Endometrium (tissue), 2 donors: Measurements from ENCODE around the gene PRTG.
"Not testable (repeated sequence)": the region's sequence is repeated elsewhere in the genome, so short reads cannot be mapped to it uniquely, and the experiment has no call there.

ENCODE experiments used
- FAIRE-seq: peaks from 2 replicates; lab custom pipeline; 2012; peaks lifted over from hg19 to GRCh38; lab: Jason Lieb, UNC
- donor health status: control.
- donor health status: control.

PRTG gene

DNA sequence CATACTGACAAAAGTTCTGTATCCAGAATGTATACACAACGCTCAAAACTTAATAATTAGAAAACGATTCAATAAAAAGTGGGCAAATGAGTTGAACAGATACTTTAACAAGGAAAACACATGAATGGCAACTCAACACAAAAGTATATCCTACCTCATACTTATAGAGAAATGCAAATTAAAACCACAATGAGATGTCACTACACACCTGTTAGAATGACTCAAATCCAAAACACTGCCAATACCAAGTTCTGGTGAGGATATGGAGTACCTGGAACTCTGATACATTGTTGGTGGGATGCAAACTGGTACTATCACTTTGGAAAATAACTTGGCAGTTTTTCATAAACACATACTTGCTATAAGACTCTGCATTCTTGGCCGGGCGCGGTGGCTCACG, 42.1 kb downstream of the PRTG start:
- FAIRE-seq, result no peak

DNA sequence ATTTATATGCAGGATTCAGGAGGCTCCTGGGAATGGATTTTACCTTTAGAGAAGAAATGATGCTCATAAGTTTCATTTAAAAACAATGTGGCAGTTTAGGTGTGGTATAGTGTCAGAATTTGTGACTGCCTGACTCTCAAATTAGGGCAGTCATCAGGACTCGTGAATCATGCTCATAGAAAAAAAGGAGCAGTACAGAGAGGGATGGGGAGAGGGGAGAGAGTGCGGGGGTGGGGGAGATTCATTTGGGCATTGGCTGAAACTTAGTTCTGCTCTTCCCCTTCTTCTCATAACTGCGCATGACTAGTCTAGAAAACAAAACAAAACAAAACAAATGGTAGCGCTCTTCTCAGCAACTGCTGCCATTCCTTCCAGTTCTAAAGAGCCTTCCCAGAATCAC, 44.3 kb downstream of the PRTG start:
- FAIRE-seq, result no peak

DNA sequence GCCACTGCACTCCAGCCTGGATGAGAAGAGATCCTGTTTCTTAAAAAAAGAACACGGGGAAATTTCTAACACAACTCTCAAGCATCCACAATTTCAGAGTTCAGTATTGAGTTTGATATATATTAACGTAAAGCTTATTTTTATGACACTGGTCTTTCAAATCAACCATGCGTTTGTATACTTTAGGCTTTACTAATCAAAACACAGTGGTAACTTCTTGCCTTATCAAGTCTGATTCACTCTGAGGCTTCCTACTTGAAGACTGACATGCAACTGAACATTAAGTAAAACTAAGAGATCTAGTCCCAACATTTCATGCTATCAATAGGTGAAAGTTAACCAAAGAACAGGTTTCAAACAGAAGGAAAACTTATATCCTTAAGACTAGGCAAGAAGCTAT, 46.7 kb downstream of the PRTG start:
- FAIRE-seq, result no peak

DNA sequence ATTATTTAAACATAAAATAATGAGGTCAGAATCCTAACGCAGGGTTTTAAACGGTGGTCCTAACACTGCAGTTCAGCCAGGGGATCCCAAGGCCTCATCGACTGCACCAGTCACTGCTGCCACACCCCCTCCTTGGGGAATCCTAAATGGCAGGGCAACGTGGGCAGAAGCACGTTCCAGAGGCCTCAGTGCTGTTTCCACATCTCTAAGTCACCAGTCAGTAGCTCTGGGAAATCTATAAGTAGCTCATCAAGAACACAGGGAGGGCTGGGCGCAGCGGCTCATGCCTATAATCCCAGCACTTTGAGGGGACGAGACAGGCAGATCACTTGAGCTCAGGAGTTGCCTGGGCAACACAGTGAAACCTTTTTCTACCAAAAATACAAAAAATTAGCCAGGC, 47.5 kb downstream of the PRTG start:
- no peak for FAIRE-seq

DNA sequence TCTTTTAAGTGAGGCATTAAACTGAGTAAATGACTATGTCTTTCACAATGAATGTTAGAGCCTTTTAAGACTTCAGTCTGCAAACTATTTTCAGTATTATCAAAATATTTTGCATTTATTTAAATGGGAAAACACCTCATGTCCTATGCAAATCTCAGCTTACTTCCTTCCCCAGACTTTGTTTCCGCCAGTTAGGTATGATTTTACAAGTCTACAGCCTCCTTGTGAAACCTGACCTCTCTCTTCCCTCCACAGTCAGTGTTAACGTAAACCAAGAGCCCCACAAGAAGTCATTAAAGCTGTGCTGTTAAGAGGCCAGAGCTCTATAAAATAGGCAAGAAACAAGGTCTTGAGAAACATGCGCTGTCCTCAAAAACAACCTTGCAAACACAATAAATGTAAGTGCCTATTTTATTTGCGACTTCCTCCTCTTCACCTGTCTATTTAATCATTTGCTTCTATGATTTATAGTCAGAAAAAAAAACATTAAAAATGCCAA, 48.3 kb downstream of the PRTG start:
- peak; percentile 82 for FAIRE-seq

DNA sequence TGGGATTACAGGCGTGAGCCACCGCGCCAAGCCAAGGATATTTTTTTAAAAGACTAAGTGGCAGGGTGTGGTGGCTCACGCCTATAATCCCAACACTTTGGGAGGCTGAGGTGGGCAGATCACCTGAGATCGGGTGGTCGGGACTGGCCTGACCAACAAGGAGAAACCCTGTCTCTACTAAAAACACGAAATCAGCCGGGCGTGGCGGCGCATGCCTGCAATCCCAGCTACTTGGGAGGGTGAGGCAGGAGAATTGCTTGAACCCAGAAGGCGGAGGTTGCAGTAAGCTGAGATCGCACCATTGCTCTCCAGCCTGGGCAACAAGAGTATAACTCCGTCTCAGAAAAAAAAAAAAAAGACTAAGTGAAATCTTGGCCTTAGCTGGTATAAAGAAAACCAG, 49.8 kb downstream of the PRTG start:
- FAIRE-seq, result not testable (repeated sequence)

DNA sequence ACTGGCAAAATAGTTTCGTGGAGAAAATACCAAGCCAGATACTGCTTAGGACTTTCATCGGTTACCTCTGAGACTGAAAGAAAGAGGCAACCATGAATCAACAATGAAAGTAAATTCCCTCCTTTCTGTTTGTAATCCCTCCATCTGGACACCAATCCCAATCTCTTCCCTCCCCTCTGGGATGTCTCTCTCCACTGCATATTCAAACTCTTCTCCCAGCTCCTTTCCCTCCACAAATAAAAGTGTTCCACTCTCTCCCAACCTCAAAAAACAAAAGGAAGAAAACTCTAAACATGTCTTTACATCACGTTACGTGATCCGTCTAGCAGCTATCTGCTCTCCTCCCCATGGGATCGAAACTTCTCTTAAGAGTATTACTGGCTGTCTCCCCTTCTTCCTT, 55.2 kb downstream of the PRTG start:
- FAIRE-seq, result no peak

DNA sequence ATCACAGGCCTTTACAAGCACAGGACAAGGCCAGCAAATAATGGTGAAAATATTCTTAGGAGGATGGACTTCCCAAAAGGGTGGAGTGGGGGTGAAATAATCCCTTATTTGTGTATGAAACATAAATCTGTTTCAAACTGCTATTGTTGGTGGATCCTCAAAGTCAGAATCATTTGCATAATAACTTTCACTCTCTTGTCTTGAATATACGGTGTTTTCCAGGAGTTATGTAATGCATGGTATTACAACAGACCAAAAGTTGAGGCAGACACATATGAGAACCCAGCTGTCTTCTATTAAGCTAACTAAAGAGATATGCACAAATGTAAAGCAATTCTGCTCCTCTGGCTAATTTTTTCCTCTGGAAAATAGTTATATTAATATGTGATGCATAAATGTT, 57.7 kb downstream of the PRTG start:
- no peak for FAIRE-seq

DNA sequence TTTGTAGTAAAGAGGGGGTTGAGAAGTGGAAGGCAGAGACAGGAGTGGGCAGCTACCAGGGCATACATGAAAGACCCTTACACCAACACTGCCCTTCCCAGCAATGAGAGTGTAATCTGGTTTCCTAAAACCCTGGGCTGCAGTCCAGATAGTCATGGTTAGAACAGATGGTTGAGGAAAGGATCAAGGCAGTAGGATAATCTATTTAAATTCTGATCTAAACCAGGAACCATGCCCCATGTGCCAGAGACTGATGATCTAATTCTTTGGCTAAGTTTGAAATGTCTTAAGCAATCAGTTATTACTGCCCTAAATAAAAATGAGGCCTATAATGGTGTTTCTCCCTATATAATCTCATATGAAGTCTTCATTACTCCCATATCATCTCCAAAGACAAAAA, 59.6 kb downstream of the PRTG start:
- no peak for FAIRE-seq

DNA sequence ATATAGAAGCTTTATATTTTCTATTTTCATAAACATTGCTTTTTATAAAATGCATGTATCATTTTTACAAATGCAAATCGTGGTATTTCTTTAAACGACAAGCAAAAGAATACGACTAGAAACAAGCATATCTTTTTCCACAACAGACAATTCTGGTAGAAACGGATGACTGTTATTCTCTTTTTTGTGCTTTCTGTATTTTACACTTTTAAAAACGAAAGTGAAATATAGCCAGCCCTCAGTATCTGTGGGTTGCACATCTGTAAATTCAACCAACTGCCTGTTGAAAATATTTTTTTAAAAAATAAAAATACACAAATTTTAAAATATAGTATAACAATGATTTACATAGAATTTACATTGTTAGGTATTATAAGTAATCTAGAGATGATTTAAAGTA, 61.3 kb downstream of the PRTG start:
- FAIRE-seq, result no peak

DNA sequence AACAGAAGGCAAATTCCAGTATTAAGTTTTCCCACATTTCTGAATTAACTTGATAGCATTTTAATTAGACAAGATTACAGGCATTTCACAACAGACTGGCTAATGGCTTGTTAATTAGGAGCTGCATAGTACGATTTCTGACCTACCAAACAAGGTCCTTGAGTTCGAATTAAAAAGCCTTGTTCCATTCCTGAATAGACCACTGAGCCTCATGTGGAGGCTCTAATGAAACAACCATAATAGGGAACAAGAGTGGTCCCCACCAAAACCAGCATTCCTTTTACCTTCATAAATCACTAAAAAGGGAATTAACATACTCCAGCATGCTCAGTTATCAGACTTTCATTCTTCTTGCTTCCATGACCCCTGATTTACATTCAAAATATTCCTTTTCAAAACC, 66.4 kb downstream of the PRTG start:
- FAIRE-seq, result no peak

DNA sequence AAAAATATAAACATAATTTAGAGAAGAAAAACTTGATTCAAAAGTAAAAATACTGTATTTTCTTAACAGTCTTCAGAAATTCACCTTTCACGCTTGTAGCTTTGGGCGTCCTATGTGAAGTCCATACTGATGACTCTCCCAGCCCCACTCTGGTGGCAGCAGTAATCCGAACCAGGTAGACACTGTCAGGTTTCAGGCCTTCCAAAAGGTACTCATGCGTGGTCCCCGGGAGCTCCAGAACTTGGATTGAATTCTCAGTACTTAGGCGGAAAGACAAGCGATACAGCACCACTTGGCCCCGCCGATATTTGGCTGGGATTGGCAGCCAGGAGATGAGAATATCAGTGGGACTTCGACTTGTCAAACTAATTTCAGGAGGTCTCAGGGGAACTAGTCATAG, 69.7 kb downstream of the PRTG start:
- no peak for FAIRE-seq

DNA sequence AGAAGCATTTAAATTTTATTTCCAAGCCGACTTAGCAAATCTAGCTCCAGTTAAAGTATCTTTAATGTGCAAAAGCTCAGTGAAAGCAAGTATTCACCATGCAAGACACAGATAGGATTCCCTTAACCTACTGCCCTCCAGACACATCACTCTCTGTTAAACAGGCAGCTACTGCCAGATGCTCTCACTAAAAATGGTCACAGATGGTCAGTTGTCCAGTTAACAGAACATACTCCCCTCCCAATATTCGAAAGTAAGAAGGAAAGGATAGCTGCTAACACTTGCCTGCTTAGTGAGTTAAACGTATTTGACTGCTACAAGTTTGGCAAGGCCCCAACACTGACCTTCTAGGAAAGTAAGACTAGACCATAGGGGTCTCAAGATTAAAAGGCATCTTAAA, 73.7 kb downstream of the PRTG start:
- FAIRE-seq, result no peak

DNA sequence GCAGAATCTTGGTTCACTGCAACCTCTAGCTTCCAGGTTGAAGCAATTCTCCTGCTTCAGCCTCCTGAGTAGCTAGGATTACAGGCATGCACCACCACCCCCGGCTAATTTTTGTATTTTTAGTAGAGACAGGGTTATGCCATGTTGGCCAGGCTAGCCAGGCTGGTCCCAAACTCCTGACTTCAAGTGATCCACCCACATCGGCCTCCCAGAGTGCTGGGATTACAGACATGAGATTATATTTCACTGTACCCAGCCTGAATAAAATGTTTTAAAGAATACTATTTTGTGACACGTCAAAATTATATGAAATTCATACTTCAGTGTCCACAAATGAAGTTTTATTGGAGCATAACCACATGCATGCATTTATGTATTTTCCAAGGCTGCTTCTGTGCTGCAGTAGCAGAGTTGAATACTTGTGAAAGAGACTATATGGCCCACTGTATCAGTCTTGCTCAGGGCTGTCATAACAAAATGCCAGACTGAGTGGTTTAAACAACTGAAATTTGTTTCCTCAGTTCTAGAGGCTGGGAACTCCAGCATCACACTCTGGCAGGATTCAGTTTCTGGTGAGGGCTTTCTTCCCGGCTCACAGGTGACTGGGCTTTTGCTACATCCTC, 77.2 kb downstream of the PRTG start:
- FAIRE-seq, result no peak

DNA sequence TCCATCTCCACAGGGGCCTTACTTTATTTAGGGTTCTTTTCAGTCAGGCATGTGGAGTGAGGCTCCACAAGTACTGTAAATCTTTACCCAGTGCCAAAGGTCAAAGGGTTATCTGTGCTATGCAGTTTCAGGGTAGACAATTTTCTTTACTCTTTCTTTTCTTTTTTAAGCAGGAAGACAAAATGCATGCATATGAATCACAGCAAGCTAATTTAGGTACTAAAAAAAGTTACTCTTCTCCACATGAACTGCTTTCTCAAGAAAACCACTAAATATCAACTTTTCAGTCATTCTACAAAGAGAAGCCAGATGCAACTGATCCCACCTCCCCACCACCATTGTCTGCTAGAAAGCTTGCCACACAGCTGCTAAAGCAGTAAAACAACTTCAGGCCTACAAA, 81.5 kb downstream of the PRTG start:
- FAIRE-seq, result no peak

DNA sequence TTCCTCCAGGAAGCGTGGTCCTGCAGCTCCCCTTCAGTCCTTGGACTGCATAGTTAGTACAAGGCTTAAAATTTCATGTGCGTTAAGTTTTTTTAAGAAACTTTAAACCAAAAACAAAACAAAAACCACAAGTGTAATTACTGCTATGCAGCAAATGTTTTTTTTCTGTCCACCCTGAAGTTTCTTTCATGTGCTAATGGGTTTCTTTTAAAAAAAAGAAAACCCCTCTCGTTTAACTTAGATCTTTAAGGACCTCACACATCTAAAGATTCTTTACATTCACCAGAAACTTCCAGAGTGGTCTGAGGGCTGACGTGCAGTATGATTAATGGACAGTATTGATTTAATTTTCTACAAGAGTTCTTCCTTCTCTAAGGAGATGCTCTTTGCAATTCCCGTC, 82.8 kb downstream of the PRTG start:
- no peak for FAIRE-seq

DNA sequence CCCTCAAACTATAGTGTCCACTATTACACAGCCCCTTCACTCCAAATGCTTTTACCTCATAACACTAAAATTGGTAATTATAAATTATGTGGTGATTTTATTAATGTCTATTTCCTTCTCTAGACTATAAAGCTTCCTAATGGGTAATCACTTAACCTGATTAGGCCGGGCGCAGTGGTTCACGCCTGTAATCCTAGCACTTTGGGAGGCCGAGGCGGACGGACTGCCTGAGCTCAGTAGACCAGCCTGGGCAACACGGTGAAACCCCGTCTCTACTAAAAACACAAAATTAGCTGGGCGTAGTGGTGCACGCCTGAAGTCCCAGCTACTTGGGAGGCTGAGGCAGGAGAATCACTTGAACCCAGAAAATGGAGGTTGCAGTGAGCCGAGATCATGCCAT, 83.5 kb downstream of the PRTG start:
- FAIRE-seq, result no peak

DNA sequence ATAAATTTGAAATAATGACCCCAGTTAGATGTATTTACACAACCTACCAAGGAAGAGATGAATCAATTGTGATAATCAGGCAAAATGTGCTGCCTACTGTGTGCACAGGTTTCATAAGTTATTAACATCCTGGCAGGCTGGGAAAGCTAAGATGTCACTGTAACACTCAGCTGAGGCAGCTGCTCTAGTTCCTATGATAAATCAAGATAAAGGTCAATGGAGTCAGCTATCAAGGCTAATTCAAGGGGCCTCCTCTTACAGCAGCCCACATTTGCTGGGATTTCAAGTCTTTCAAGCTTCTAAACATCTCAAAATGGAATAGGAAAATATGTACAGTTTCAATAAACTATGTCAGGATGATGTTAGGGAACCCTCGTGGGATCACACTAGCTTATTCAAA, 84.1 kb downstream of the PRTG start:
- no peak for FAIRE-seq

DNA sequence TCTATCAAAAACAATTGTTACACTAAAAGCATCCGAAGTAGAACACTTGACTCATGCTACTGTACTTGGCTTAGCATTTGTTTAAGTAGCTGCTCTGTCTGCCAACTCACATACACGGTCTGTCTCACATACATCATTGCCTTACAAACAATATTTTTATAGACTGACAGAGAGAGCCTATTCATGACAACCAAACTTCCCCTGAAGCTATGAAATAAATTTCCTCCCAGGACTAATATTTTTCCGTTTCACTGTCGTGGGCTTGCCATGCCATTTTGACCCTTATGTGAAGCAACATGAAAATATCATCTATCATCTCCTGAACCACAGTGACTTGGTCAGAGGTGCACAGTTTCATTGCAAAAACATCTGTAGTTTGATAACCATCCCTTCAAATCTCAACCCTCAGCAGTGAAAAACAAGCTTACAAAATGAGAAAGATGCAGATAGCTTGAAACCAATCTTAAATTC, 88.4 kb downstream of the PRTG start:
- FAIRE-seq, result no peak

DNA sequence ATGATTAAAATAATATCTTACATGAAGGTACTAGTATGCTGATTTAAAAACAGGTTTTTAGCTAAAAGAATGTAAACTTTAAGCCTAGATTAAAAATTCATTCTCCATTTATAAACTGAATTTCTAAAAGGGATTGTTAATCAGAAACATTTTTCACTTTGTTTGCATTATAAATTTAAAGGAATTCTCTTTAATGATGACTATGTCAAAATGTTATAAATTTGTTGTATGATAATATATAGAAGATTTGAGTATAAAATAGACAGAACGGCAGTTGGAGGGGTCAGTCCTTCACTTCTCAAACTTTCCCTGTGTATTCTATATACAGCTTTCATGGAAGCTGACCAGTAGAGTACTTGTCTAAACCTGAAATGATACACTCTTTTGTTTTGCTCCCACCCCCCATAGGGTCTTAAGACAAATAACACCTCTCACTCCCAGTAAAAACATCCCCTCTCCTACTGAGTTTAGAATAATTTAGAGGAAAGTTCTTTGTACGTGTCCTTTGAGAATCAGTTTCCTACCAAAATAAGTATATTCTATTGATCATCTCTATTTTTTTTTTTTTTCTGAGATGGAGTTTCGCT, 90.0 kb downstream of the PRTG start:
- FAIRE-seq, result no peak

DNA sequence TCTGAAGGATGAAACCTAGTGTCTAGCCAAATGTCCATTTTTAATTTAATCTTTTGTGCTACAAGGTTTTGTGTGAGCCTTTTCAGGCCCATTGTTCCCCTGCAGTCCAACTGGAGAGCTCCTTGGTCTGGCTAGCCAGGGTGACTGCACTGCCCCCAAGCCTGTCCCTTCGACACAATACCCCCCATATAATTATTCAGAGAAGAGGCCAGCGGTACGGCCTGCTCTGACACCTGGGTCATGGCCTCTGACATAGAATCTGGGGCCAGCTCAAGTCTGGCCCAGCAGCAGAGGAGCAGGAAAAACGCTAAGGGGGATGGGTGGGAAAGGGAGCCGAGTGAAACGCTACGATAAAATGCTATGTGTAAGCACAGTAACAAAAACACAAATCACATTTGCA, 90.6 kb downstream of the PRTG start:
- no peak for FAIRE-seq

DNA sequence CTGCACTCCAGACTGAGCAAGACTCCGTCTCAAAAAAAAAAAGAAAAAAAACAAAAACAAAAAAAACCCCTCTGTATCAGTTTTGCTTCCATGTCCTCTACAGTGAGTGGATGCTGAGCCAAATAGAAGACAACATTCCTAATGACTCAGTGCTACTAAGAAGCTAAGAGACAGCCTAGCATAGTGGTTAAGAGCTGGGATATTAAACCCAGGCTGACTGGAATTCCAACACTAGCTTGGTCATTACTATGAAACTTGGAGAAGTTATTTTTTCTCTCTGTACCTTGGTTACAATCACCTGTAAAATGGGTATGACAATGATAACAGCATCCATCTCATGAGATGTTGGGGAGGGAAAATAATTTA, 93.9 kb downstream of the PRTG start:
- no peak for FAIRE-seq

DNA sequence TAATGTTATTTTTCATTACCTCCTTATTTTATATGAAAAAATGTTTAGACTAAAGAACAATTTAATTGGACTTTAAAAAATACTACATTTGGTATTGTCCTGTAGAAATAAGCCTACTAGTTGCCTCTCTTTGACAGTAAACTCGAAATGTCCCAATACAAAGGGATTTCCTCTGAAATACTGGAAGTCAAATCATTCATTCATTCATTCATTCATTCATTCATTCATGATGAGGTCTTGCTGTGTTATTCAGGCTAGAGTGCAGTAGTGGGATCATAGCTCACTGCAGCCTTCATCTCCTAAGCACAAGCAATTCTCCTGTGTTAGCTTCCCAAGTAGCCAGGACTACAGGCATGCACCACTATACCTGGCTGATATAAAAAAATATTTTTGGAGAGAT, 104.2 kb downstream of the PRTG start:
- no peak for FAIRE-seq

DNA sequence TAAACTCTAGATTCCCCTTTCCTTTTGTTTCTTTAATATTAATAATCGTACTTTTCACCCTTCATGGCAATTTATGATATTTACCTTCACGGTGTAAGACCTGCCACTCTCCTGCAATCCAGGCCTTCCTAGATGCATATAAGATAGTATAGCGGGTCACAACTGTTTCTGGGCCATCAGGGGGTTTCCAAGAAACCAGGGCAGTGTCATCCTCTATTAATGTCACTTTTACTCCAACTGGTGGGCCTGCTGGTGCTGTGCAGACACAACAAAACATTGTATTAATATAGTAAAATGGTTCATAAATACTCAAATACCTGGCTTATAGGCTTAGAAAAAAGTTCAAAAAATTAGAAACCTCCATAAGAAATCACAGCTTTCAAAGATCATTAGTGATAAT, 105.9 kb downstream of the PRTG start:
- FAIRE-seq, result no peak

DNA sequence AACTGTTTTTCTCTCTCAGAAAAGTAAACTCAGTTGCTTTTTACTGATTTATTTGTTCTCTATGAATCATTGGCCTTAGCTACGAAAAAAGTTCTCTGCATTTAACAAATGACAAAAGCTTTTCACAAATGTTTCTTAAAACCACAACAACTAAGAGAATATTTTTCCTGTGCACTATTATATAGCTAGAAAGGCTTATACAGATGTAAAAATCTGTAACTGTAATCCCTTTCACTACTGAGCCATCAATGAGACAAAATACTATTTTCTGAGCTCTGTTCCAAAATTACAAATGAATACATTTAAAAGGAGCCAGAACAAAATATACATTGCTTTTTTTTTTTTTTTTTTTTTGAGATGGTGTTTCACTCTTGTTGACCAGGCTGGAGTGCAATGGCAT, 109.2 kb downstream of the PRTG start:
- FAIRE-seq, result no peak
